ENCODE measurements around the gene TYMP.
"Not testable (repeated sequence)": the region's sequence is repeated elsewhere in the genome, so short reads cannot be mapped to it uniquely, and the experiment has no call there.

TYMP gene

GRCh38 chr22:50536226-50536625 lies 6.4 kb upstream of the TYMP start:
- DNase-seq (ENCODE audit: low read depth), result no peak
- TF ChIP-seq, protein P1, sequence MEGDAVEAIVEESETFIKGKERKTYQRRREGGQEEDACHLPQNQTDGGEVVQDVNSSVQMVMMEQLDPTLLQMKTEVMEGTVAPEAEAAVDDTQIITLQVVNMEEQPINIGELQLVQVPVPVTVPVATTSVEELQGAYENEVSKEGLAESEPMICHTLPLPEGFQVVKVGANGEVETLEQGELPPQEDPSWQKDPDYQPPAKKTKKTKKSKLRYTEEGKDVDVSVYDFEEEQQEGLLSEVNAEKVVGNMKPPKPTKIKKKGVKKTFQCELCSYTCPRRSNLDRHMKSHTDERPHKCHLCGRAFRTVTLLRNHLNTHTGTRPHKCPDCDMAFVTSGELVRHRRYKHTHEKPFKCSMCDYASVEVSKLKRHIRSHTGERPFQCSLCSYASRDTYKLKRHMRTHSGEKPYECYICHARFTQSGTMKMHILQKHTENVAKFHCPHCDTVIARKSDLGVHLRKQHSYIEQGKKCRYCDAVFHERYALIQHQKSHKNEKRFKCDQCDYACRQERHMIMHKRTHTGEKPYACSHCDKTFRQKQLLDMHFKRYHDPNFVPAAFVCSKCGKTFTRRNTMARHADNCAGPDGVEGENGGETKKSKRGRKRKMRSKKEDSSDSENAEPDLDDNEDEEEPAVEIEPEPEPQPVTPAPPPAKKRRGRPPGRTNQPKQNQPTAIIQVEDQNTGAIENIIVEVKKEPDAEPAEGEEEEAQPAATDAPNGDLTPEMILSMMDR (IDR thresholded peaks at IDR 0.05; ENCODE audit: low read length, missing control alignments), result no peak
- no peak overlapping the region for H3K4me3 ChIP-seq (replicated peaks; ENCODE audit: low read depth, low read length)

GRCh38 chr22:50535113-50535512 lies 5.3 kb upstream of the TYMP start:
- no peak for DNase-seq (ENCODE audit: low read depth)
- H3K4me3 ChIP-seq (replicated peaks; ENCODE audit: low read depth, low read length), result no peak overlapping the region
- TF ChIP-seq, protein P1 (IDR thresholded peaks at IDR 0.05; ENCODE audit: low read length, missing control alignments), result no peak

GRCh38 chr22:50533856-50534711 lies 4.3 kb upstream of the TYMP start:
- not testable (repeated sequence) for H3K4me3 ChIP-seq (replicated peaks; ENCODE audit: low read depth, low read length)

GRCh38 chr22:50532824-50533796 lies 3.3 kb upstream of the TYMP start:
- H3K4me3 ChIP-seq (replicated peaks; ENCODE audit: low read depth, low read length), result no peak overlapping the region
- TF ChIP-seq, protein P1 (IDR thresholded peaks at IDR 0.05; ENCODE audit: low read length, missing control alignments), result no peak
- no peak for DNase-seq (ENCODE audit: low read depth)

More at GRCh38 chr22:50533856-50534711, 4.3 kb upstream of the TYMP start:
- DNase-seq (ENCODE audit: low read depth), result peak; percentile 83

- TF ChIP-seq, protein P1 (IDR thresholded peaks at IDR 0.05; ENCODE audit: low read length, missing control alignments), result no peak
- H3K4me3 ChIP-seq (replicated peaks; ENCODE audit: low read depth, low read length), result peak overlapping the region; percentile 62
- DNase-seq (ENCODE audit: low read depth), result peak; percentile 75
Observed at GRCh38 chr22:50531962-50532674, 2.3 kb upstream of the TYMP start.

- H3K4me3 ChIP-seq (replicated peaks; ENCODE audit: low read depth, low read length), result peak overlapping the region; percentile 62
- peak; percentile 42 for DNase-seq (ENCODE audit: low read depth)
- TF ChIP-seq, protein P1 (IDR thresholded peaks at IDR 0.05; ENCODE audit: low read length, missing control alignments), result no peak
Observed at GRCh38 chr22:50531546-50531961, 1.7 kb upstream of the TYMP start.

All from fibroblast of pulmonary artery (primary cell).